Coronary artery (tissue), 2 donors: Measurements from ENCODE around the gene SIK1.
"Not testable (repeated sequence)": the region's sequence is repeated elsewhere in the genome, so short reads cannot be mapped to it uniquely, and the experiment has no call there.

Experiments used
- DNase-seq: peaks from one replicate; pipeline ENCODE4 v3.0.0-alpha.2; 2017; ENCODE audit warnings: low spot score
- H3K27ac ChIP-seq, 2 donors: fragments of 200-600 bp; sonication (generic); one replicate each; pipeline ENCODE4 v1.5.1; 2016 to 2019
- H3K4me3 ChIP-seq: fragments of 200-600 bp; sonication (generic); 2 replicates; pipeline ENCODE4 v1.5.1; 2016; ENCODE audit warnings: mild to moderate bottlenecking, moderate library complexity
- TF ChIP-seq, protein P1 (sequence below): fragments of 200-600 bp; sonication (generic); IDR thresholded peaks from one replicate; pipeline ENCODE4 v1.5.1; 2019; ENCODE audit warnings: antibody characterized with exemption

The SIK1 gene

GRCh38 chr21:43401125-43401524 lies 25.8 kb downstream of the SIK1 start:
- DNase-seq, H3K4me3 ChIP-seq: not testable (repeated sequence)

DNA sequence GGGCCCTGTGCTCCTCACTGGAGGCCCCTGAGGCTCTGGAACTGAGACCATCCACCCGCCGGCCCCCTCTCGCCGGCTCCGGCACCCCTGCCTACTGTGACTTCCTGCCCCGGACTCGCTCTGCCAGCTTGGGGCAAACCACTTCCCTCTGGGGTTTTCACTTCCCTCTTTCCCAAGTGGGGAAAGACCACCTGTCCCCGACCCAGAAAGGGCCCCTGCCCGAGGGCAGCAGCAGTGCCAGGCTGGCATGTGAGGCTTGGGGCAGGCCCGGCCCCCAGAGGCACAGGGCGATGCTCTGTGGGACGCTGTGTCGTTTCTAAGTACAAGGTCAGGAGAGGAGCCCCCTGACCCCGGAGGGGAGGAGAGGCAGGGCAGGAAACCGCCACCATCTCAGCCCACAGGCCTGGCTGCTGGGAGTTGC lies 27.3 kb downstream of the SIK1 start:
- H3K4me3 ChIP-seq, result not testable (repeated sequence)

More at GRCh38 chr21:43401125-43401524, 25.8 kb downstream of the SIK1 start:
- H3K27ac ChIP-seq, result not testable (repeated sequence)

DNA sequence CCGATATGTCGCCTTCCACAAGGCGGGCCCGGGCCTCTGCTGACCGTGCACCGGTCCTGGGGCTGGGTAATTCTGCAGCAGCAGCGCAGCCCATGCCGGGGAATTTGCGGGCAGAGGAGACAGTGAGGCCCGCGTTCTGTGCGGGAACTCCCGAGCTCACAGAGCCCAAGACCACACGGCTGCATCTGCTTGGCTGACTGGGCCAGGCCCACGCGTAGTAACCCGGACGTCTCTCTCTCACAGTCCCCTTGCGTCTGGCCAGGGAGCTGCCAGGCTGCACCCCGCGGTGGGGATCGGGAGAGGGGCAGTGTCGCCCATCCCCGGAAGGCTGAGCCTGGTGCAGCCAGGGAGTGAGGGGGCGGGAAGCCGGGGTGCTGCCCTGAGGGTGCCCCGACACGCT lies 27.8 kb downstream of the SIK1 start:
- H3K4me3 ChIP-seq, DNase-seq, H3K27ac ChIP-seq: not testable (repeated sequence)

More for the DNA sequence above, 27.3 kb downstream of the SIK1 start:
- DNase-seq, H3K27ac ChIP-seq: not testable (repeated sequence)

DNA sequence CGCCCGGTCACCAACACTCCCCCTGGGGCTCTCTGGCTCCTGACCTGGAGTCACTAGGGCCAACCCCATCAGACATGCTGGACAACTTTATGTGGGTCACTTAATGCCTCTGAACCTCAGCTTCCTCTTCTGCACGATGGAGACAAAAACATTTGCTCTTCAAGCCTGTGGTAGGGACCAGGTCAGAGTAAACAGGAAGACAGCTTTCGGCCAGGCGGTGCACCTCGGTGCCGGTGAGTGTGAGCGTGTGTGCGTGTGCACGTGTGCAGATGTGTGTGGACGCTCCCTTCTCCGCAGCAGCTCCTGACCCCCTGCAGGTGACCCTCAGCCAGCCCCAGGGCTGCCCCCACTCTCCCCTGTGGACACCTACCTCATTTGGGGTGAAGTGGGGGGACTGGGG lies 28.4 kb downstream of the SIK1 start:
- DNase-seq, H3K27ac ChIP-seq, H3K4me3 ChIP-seq: not testable (repeated sequence)

DNA sequence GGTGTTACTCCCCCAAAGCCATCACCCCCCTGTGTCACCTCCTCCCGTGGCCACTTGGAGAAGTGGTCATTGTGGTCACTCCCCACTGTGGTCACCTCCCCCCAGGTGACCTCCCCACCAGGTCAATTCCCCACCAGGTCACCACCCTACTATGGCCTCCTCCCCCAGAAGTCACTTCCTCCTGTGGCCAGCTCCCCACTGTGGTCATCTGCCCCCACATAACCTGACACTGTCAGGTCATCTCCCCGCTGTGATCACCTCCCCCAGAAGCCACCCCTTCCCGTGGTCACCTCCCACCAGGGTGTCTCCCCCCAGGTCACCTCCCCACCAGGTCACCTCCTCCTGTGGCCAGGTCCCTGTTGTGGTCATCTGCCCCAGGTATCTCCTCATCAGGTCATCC lies 28.9 kb downstream of the SIK1 start:
- DNase-seq, H3K4me3 ChIP-seq, H3K27ac ChIP-seq: not testable (repeated sequence)

DNA sequence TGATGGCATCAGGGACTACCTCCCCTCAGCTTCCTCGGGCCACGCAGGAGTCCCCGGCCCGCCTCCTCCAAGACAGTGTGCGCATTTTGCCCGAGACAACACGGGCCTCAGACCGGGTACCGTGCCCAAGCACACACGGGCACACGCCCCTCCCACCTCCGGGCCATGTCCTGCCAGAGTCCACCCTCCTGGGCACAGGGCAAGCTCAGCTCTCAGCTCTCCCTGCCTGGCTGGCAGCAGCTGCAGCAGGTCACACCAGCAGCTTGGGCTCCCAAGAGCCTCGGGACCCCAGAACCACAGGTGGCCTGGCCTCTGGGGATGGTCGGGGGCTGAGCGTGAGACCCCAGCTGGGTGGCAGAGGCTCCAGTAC lies 29.5 kb downstream of the SIK1 start:
- not testable (repeated sequence) for DNase-seq

DNA sequence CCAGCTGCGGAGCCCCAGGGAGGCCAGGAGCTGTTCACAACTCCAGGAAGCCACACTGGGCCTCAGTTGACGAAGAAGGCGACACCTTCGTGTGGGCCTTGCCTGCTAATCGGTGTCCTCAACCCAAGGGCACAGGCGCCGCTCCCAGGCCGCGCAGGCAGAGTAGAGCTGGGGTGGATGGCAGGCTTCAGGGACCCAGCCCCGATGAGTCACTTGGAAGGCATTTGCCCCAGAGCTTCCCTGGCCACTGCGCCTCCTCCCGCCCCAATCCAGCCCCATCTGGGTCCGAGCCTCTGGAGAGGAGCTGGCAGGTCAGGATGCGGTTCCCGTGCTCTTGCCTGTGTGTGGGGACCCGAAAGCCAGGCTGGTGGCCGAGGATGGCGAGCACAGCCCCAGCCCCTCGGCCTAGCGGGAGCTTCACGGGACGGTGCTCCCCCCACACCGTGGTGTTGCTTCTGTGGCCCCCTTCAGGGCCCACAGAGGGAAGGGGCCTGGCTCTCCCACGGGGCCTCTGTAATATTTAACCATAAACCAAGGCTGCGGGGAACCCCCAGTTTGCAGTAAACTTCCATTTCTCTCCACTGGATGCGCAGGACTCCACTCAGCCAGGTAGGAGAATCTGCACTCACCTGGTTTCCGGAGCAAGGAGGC lies 30.0 kb downstream of the SIK1 start:
- not testable (repeated sequence) for H3K27ac ChIP-seq, DNase-seq

More for the DNA sequence above, 29.5 kb downstream of the SIK1 start:
- H3K27ac ChIP-seq, H3K4me3 ChIP-seq: not testable (repeated sequence)

DNA sequence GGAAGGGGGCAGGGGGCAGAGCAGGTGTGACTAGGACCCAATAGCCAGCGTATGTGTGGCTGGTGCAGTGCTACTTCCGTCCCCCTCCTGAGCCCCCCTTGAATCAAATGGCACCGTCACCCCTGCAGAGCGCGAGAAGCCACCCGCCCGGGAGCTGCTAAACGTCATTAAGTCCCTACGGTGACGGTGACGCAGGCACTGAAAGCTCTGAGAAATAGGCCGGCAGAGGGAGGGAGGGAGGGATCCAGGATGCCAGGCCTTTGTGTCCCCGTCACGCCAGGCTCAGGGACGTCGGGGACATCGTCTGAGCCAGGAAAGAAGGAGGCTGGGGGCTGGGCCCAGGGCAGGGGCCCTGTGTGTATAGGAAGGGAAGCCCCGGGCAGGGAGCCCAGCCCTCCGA lies 43.6 kb downstream of the SIK1 start:
- not testable (repeated sequence) for DNase-seq, H3K27ac ChIP-seq, H3K4me3 ChIP-seq

More for the DNA sequence above, 30.0 kb downstream of the SIK1 start:
- H3K4me3 ChIP-seq, result not testable (repeated sequence)

- not testable (repeated sequence) for H3K4me3 ChIP-seq, DNase-seq
Observed at GRCh38 chr21:43382902-43383301, 44.0 kb downstream of the SIK1 start.

DNA sequence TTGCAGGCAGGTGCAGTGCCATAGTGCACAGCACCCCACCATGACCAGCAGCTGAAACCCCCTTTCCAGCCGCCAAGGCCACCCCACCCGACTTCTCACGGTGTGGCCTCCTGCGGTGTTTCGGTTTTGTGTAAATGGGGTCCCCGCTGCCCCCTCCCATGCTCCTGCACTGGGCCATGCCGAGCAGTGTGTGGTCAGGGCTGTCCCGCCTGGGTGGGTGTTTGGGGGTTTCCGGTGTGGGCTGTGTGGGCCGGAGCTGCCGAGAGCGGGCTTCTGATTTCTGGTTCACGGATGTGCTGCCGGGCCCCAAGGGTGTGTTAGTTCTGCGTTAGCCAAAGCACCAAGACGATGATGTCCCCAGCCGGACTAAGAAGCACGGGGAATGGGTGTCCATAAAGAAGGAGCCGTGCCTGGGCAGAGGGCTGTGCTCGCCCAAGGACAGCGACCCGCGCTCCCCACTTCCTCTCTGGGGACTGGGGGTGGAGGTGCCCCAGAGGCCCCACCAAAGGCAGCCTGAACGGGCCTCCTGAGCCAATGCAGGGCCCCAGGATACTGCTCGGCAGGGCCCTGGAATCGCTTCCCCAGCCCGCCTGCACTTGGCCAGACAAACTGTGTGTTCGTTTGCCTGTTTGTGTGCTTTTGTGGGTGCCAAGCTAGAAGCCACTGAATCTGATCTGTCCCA lies 45.9 kb downstream of the SIK1 start:
- not testable (repeated sequence) for H3K4me3 ChIP-seq, H3K27ac ChIP-seq, DNase-seq

More at GRCh38 chr21:43382902-43383301, 44.0 kb downstream of the SIK1 start:
- H3K27ac ChIP-seq, result not testable (repeated sequence)

- H3K4me3 ChIP-seq, DNase-seq, H3K27ac ChIP-seq: not testable (repeated sequence)
Observed at GRCh38 chr21:43380337-43380736, 46.6 kb downstream of the SIK1 start.

DNA sequence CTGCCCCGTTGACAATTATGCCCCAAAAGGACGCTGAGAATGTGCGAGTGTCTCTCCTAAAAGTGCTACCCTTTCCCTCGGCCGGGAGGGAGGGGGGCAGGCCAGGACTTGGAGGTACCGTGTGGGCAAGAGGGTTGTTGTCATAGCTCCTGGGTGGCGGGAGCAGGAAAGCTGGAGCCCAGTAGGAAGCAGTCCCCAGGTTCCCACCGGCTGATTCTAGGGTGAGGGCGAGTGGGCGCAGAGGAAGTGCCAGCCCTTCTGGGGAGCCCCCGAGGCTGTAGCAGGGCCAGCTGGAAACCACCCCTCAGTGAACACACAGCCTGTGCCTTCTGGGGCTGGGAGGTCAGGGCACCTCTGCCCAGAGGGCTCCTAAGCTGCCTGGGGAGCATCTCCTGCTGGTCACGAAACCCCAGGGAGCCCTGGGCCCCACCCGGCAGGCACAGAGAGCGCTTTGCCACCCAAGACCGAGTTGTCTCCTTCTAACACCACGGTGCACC lies 47.3 kb downstream of the SIK1 start:
- DNase-seq, H3K4me3 ChIP-seq, H3K27ac ChIP-seq: not testable (repeated sequence)

GRCh38 chr21:43376478-43376882 lies 50.5 kb downstream of the SIK1 start:
- no peak for DNase-seq
- Histone ChIP-seq H3K4me3 (no peak overlapping the region), H3K27ac (no peak overlapping the region)
- TF ChIP-seq, protein P1, sequence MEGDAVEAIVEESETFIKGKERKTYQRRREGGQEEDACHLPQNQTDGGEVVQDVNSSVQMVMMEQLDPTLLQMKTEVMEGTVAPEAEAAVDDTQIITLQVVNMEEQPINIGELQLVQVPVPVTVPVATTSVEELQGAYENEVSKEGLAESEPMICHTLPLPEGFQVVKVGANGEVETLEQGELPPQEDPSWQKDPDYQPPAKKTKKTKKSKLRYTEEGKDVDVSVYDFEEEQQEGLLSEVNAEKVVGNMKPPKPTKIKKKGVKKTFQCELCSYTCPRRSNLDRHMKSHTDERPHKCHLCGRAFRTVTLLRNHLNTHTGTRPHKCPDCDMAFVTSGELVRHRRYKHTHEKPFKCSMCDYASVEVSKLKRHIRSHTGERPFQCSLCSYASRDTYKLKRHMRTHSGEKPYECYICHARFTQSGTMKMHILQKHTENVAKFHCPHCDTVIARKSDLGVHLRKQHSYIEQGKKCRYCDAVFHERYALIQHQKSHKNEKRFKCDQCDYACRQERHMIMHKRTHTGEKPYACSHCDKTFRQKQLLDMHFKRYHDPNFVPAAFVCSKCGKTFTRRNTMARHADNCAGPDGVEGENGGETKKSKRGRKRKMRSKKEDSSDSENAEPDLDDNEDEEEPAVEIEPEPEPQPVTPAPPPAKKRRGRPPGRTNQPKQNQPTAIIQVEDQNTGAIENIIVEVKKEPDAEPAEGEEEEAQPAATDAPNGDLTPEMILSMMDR, result no peak
